Esophagus muscularis mucosa (tissue), 4 donors: Measurements from ENCODE around the gene WFDC1. TPM values are rescaled to one million over a fixed set of nuclear protein-coding genes. Genes with fewer than 3 reads are reported as not detected.

Experiments used
- DNase-seq: peaks from one replicate; pipeline ENCODE4 v3.0.0-alpha.2; 2017; ENCODE audit errors: extremely low spot score
- H3K27ac ChIP-seq, 4 donors: fragments of 200-600 bp; sonication (generic); replicated peaks in 1 of 4; 1 replicate in 3 of 4; 2 replicates in 1 of 4; pipeline ENCODE4 v1.5.1; 2016 to 2019; ENCODE audit warnings: mild to moderate bottlenecking in 1 of 4
- H3K27me3 ChIP-seq, 4 donors: fragments of 200-600 bp; sonication (generic); one replicate each; pipeline versions ENCODE4 v1.5.1 to v1.6.0; 2016 to 2019
- H3K36me3 ChIP-seq, 4 donors: fragments of 200-600 bp; sonication (generic); one replicate each; pipeline ENCODE4 v1.5.1; 2016 to 2019
- H3K4me1 ChIP-seq, 4 donors: fragments of 200-600 bp; sonication (generic); one replicate each; pipeline ENCODE4 v1.5.1; 2016 to 2019
- H3K4me3 ChIP-seq, 4 donors: fragments of 200-600 bp; sonication (generic); 1 replicate in 2 of 4; 2 replicates in 2 of 4; pipeline ENCODE4 v1.5.1; 2016 to 2019; ENCODE audit warnings: mild to moderate bottlenecking in 4 of 4, moderate library complexity in 1 of 4
- H3K9me3 ChIP-seq, 4 donors: fragments of 200-600 bp; sonication (generic); 1 replicate in 3 of 4; 2 replicates in 1 of 4; pipeline ENCODE4 v1.5.1; 2016 to 2019
- CTCF ChIP-seq, 3 experiments: fragments of 200-600 bp in 2 of 3; fragments of 450-650 bp in 1 of 3; sonication (generic) in 2 of 3; IDR thresholded peaks; one replicate each; pipeline ENCODE4 v1.5.1; 2017 to 2019; ENCODE audit warnings: antibody characterized with exemption in 3 of 3, mild to moderate bottlenecking in 2 of 3, moderate library complexity in 1 of 3
- EP300 ChIP-seq: sonication (generic); formaldehyde crosslinking; IDR thresholded peaks from one replicate; pipeline ENCODE4 v1.6.1; 2017; ENCODE audit warnings: antibody characterized with exemption
- POLR2A ChIP-seq: fragments of 450-650 bp; IDR thresholded peaks from one replicate; pipeline ENCODE4 v1.6.1; 2017; ENCODE audit warnings: antibody characterized with exemption, moderate library complexity, mild to moderate bottlenecking, low read depth
- POLR2AphosphoS5 ChIP-seq, 2 donors: sonication (generic); formaldehyde crosslinking; IDR thresholded peaks; one replicate each; pipeline ENCODE4 v1.6.1; 2017; ENCODE audit warnings: antibody characterized with exemption in 2 of 2
- WGBS: methylation state at CpG from one replicate; pipeline ENCODE4 v1.1.5; 2018; 5-methylcytosine and 5-hydroxymethylcytosine counted together
- intact Hi-C: fragments of 100-400 bp; cut with DNase I; formaldehyde crosslinking; loops from one replicate; pipeline ENCODE4 v1.15.1; 2023
- total RNA-seq, 4 donors: library from RNA; depleted of rRNA; stranded (reverse); fragments of >200 nt; gene quantifications; one replicate each; pipeline versions ENCODE4 v1.1.0 to v1.2.1, GENCODE V29; 2016

Gene WFDC1
- total RNA-seq, 4 donors from 2014 or later = 4.6 to 29.9 (median 15.6) TPM

GRCh38 chr16:84344781-84345180 lies 50.1 kb downstream of the WFDC1 start:
- no peaks in the 10 kb centered on the region for H3K27me3 ChIP-seq
- no peak for DNase-seq
- no peaks in the 10 kb centered on the region for H3K36me3 ChIP-seq
- no peak overlapping the region for H3K27ac ChIP-seq
- H3K4me1 ChIP-seq = peaks cover 0 to 8% (median 0%) of the 10 kb centered on the region in 4 donors
- TF ChIP-seq CTCF (IDR thresholded peaks at IDR 0.05) (no peak), POLR2AphosphoS5 (IDR thresholded peaks at IDR 0.05) (no peak)
- WGBS = 85% methylated on average over 7 of the region's 8 CpGs
- H3K4me3 ChIP-seq = no peak overlapping the region
- no peaks in the 10 kb centered on the region for H3K9me3 ChIP-seq
- intact Hi-C loops = no loop called here

DNA sequence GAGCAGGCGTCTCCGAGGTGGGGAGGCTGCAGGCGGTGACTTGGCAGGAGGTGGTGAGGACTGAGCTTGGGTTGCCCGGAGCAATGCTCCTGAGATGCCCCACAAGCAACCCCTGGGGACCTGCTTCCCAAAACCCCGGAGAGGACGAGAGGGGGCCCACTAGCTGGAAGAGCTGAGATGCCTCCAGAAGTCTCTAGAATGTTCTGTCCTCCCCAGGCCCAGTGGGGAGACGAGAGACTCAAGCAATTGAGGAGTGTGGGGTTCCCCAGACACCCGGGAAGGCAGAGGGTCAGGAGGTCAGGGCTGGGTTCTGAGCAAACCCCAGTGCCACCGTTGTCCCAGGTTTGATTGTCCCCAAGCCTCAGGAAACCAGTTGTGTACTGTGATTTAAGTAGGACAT lies 52.5 kb downstream of the WFDC1 start:
- Histone ChIP-seq H3K36me3 (no peaks in the 10 kb centered on the region), H3K27ac (no peak overlapping the region), H3K9me3 (no peaks in the 10 kb centered on the region), H3K27me3 (no peaks in the 10 kb centered on the region), H3K4me1 (peaks cover 0 to 8% (median 0%) of the 10 kb centered on the region in 4 donors), H3K4me3 (no peak overlapping the region)
- no peak for TF ChIP-seq EP300
- no peak for TF ChIP-seq CTCF (IDR thresholded peaks at IDR 0.05)
- no peak for TF ChIP-seq POLR2A
- TF ChIP-seq POLR2AphosphoS5 (IDR thresholded peaks at IDR 0.05) = no peak
- 81% methylated on average over 4 of the region's 9 CpGs for WGBS
- intact Hi-C loops = no loop called here
- no peak for DNase-seq

GRCh38 chr16:84348386-84348888 lies 53.8 kb downstream of the WFDC1 start:
- Histone ChIP-seq H3K4me1 (peaks cover 0 to 8% (median 0%) of the 10 kb centered on the region in 4 donors), H3K4me3 (no peak overlapping the region), H3K27ac (no peak overlapping the region), H3K36me3 (no peaks in the 10 kb centered on the region), H3K27me3 (no peaks in the 10 kb centered on the region), H3K9me3 (no peaks in the 10 kb centered on the region)
- 68% methylated on average over 6 of the region's 6 CpGs for whole genome bisulfite sequencing
- TF ChIP-seq CTCF (IDR thresholded peaks at IDR 0.05) (no peak), POLR2AphosphoS5 (IDR thresholded peaks at IDR 0.05) (no peak), POLR2A (no peak), EP300 (no peak)
- DNase-seq = no peak
- intact Hi-C loops = no loop called here

- H3K27me3 ChIP-seq = no peaks in the 10 kb centered on the region
- no peaks in the 10 kb centered on the region for H3K36me3 ChIP-seq
- no peak for DNase-seq
- no peak for TF ChIP-seq CTCF (IDR thresholded peaks at IDR 0.05)
- no peak for TF ChIP-seq POLR2AphosphoS5 (IDR thresholded peaks at IDR 0.05)
- TF ChIP-seq EP300 = no peak
- TF ChIP-seq POLR2A = no peak
- H3K27ac ChIP-seq = no peak overlapping the region
- no peaks in the 10 kb centered on the region for H3K9me3 ChIP-seq
- peaks cover 0 to 5% (median 0%) of the 10 kb centered on the region in 4 donors for H3K4me1 ChIP-seq
- WGBS = 86% methylated on average over 11 of the region's 11 CpGs
- H3K4me3 ChIP-seq = no peak overlapping the region
- intact Hi-C loops = no loop called here
These were observed 55.4 kb downstream of the WFDC1 start for GRCh38 chr16:84349862-84350684.
